Smooth muscle cell (in vitro differentiated cells): ENCODE results near the gene GPBAR1. TPM values are rescaled to one million over a fixed set of nuclear protein-coding genes. Genes with fewer than 3 reads are reported as not detected.

Source experiments
- DNase-seq: peaks from one replicate; lab custom pipeline; 2025; ENCODE audit not compliant: unreplicated experiment; lab: John Stamatoyannopoulos, UW
- H2AFZ ChIP-seq: fragments of 200-600 bp; sonication (generic); 2 replicates; pipeline ENCODE4 v1.6.0; 2016; ENCODE audit warnings: antibody characterized with exemption, low read depth, mild to moderate bottlenecking
- H3F3A ChIP-seq: fragments of 200-600 bp; sonication (generic); 2 replicates; pipeline ENCODE4 v1.6.0; 2017; ENCODE audit warnings: antibody characterized with exemption, low read depth
- H3K27ac ChIP-seq: fragments of 200-600 bp; sonication (generic); 2 replicates; pipeline ENCODE4 v1.5.1; 2016; ENCODE audit warnings: low read depth, mild to moderate bottlenecking
- H3K27me3 ChIP-seq: fragments of 200-600 bp; sonication (generic); 2 replicates; pipeline ENCODE4 v1.6.1; 2016; ENCODE audit warnings: low read depth, mild to moderate bottlenecking
- H3K36me3 ChIP-seq: fragments of 200-600 bp; sonication (generic); 2 replicates; pipeline ENCODE4 v1.5.1; 2016; ENCODE audit warnings: low read depth
- H3K4me1 ChIP-seq: fragments of 200-600 bp; sonication (generic); 2 replicates; pipeline ENCODE4 v1.5.1; 2016; ENCODE audit warnings: low read depth
- H3K4me2 ChIP-seq: fragments of 200-600 bp; sonication (generic); 2 replicates; pipeline ENCODE4 v1.6.0; 2016; ENCODE audit warnings: mild to moderate bottlenecking
- H3K4me3 ChIP-seq: fragments of 200-600 bp; sonication (generic); 2 replicates; pipeline ENCODE4 v1.5.1; 2016; ENCODE audit warnings: mild to moderate bottlenecking
- H3K79me2 ChIP-seq: fragments of 200-600 bp; sonication (generic); 2 replicates; pipeline ENCODE4 v1.6.0; 2016; ENCODE audit warnings: low read depth, mild to moderate bottlenecking
- H3K9ac ChIP-seq: fragments of 200-600 bp; sonication (generic); 2 replicates; pipeline ENCODE4 v1.6.0; 2016; ENCODE audit warnings: low read depth
- H3K9me3 ChIP-seq: fragments of 200-600 bp; sonication (generic); replicated peaks from 2 replicates; pipeline ENCODE4 v1.5.1; 2016; ENCODE audit warnings: low read depth
- H4K20me1 ChIP-seq: fragments of 200-600 bp; sonication (generic); 2 replicates; pipeline ENCODE4 v1.6.0; 2016; ENCODE audit warnings: low read depth
- WGBS: methylation state at CpG from one replicate; pipeline ENCODE4 v1.1.7; 2016; ENCODE audit warnings: low lambda C conversion rate; 5-methylcytosine and 5-hydroxymethylcytosine counted together
- polyA plus RNA-seq: library from polyadenylated mRNA; unstranded; fragments of >200 nt; fragmentation: Nextera tagmentation; extraction: Ambion mirVana; gene quantifications from 2 replicates; pipeline ENCODE4 v1.2.1, GENCODE V29; 2016
- total RNA-seq: library from RNA; depleted of rRNA; stranded (reverse); fragments of >200 nt; gene quantifications from 2 replicates; pipeline ENCODE4 v1.2.3, GENCODE V29; 2014
- TF ChIP-seq, protein P1 (sequence below): fragments of 200-600 bp; sonication (generic); IDR thresholded peaks from 2 replicates; pipeline ENCODE4 v1.5.1; 2017; ENCODE audit warnings: borderline replicate concordance, mild to moderate bottlenecking, antibody characterized with exemption; ENCODE audit not compliant: insufficient read depth, poor library complexity, severe bottlenecking

GPBAR1 gene
- total and polyA plus RNA-seq, 2 experiments from 2014 or later = 1.3 to 1.6 TPM

GRCh38 chr2:218235017-218235416, 25.8 kb upstream of the GPBAR1 start:
- Histone ChIP-seq H3K9ac (no peak overlapping the region), H3K4me3 (no peak overlapping the region), H3K4me1 (no peaks in the 10 kb centered on the region), H3K4me2 (no peak overlapping the region), H2AFZ (no peak overlapping the region), H3F3A (peaks cover 61% of the 10 kb centered on the region), H3K79me2 (peaks cover 55% of the 10 kb centered on the region), H3K9me3 (no peaks in the 10 kb centered on the region), H3K27ac (peak overlapping the region; percentile 33), H4K20me1 (peaks cover 94% of the 10 kb centered on the region), H3K27me3 (no peaks in the 10 kb centered on the region), H3K36me3 (peaks cover 21% of the 10 kb centered on the region)
- TF ChIP-seq, protein P1, sequence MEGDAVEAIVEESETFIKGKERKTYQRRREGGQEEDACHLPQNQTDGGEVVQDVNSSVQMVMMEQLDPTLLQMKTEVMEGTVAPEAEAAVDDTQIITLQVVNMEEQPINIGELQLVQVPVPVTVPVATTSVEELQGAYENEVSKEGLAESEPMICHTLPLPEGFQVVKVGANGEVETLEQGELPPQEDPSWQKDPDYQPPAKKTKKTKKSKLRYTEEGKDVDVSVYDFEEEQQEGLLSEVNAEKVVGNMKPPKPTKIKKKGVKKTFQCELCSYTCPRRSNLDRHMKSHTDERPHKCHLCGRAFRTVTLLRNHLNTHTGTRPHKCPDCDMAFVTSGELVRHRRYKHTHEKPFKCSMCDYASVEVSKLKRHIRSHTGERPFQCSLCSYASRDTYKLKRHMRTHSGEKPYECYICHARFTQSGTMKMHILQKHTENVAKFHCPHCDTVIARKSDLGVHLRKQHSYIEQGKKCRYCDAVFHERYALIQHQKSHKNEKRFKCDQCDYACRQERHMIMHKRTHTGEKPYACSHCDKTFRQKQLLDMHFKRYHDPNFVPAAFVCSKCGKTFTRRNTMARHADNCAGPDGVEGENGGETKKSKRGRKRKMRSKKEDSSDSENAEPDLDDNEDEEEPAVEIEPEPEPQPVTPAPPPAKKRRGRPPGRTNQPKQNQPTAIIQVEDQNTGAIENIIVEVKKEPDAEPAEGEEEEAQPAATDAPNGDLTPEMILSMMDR = no peak
- no peak for DNase-seq
- WGBS = 94% methylated on average over 2 of the region's 2 CpGs

DNA sequence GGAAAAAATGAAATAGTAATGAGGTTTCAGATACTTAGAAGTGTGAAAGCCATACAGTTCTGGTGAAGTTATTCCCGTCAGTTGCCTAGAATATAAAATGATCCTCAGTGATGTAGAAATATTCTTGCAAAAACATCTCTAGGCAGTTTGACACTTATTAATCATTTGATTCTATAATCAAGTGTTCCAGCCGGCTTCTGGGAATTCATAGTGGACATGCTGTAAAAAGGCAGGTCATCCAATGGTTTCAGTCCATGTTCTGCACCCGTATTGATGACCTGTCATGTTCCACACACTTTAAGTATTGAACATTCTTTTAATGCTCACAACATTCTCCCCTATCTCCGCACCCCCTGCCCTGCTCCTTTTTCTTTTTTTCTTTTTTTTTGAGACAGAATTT, 24.0 kb upstream of the GPBAR1 start:
- no peak overlapping the region for H3K4me3 ChIP-seq
- no peak for DNase-seq
- 90% methylated on average over 4 of the region's 4 CpGs for WGBS
- H3F3A ChIP-seq = peaks cover 45% of the 10 kb centered on the region
- no peak overlapping the region for H3K9ac ChIP-seq
- H3K9me3 ChIP-seq = no peaks in the 10 kb centered on the region
- H3K79me2 ChIP-seq = peaks cover 57% of the 10 kb centered on the region
- H3K4me1 ChIP-seq = no peaks in the 10 kb centered on the region
- H3K27me3 ChIP-seq = no peaks in the 10 kb centered on the region
- H3K27ac ChIP-seq = peak overlapping the region; percentile 66
- TF ChIP-seq, protein P1 = no peak
- no peak overlapping the region for H2AFZ ChIP-seq
- H4K20me1 ChIP-seq = peaks cover 94% of the 10 kb centered on the region
- H3K4me2 ChIP-seq = no peak overlapping the region
- peaks cover 24% of the 10 kb centered on the region for H3K36me3 ChIP-seq

DNA sequence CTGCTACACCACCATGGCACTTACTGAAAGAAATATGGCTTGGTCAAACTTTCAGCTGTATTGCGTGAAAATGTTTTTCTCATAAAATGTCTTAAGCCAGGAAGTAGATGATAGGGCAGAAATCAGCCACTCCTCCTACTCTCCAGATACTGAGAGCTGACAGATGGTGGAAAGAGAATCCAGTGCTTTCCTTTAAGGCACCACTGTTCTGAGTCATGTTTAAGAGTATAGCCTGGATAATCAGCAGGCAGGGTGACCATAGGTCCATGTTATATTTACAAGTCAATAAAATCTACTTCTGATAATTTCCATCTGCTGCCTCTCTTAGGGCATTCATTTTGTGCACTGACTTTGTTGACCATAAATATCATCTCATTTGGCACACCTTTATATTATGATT, 21.9 kb upstream of the GPBAR1 start:
- Histone ChIP-seq H3K4me2 (no peak overlapping the region), H3K4me3 (no peak overlapping the region), H3F3A (peaks cover 44% of the 10 kb centered on the region), H3K4me1 (no peaks in the 10 kb centered on the region), H3K36me3 (peaks cover 38% of the 10 kb centered on the region), H3K79me2 (peaks cover 59% of the 10 kb centered on the region), H3K27ac (peak overlapping the region; percentile 66), H3K27me3 (no peaks in the 10 kb centered on the region), H2AFZ (no peak overlapping the region), H4K20me1 (peaks cover 96% of the 10 kb centered on the region), H3K9ac (no peak overlapping the region), H3K9me3 (no peaks in the 10 kb centered on the region)
- TF ChIP-seq, protein P1 = no peak
- 12% methylated on average over 1 of the region's 1 CpG for WGBS
- no peak for DNase-seq

DNA sequence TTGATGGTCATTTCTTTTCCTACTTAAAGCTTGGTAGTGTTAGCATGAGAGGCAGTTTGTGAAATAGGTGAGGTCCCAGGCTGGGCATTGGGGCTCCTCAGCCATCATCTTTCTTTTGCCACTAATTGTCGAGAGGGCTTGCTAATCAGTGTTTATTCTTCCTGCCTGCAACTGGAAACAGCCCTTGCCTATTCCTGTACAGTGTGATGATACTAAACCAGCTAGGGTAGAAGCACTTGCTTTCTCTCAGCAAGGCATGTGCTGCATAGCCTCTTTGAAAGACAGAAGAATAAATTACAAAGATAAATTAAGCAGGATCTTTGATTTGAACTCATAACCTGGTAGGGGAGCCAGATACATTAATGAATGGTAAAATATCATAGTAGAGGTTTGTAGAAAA, 16.6 kb upstream of the GPBAR1 start:
- H3K9ac ChIP-seq = no peak overlapping the region
- H3K27me3 ChIP-seq = no peaks in the 10 kb centered on the region
- H3F3A ChIP-seq = peaks cover 20% of the 10 kb centered on the region
- H3K4me3 ChIP-seq = no peak overlapping the region
- H3K9me3 ChIP-seq = no peaks in the 10 kb centered on the region
- DNase-seq = no peak
- H2AFZ ChIP-seq = no peak overlapping the region
- no peak overlapping the region for H3K4me2 ChIP-seq
- peaks cover 49% of the 10 kb centered on the region for H3K36me3 ChIP-seq
- peaks cover 99% of the 10 kb centered on the region for H4K20me1 ChIP-seq
- TF ChIP-seq, protein P1 = no peak
- 89% methylated on average over 1 of the region's 1 CpG for WGBS
- no peak overlapping the region for H3K27ac ChIP-seq
- H3K4me1 ChIP-seq = no peaks in the 10 kb centered on the region
- H3K79me2 ChIP-seq = peaks cover 66% of the 10 kb centered on the region
